Measurements from ENCODE around the gene HMGXB3.
"Not testable (repeated sequence)": the region's sequence is repeated elsewhere in the genome, so short reads cannot be mapped to it uniquely, and the experiment has no call there.

The HMGXB3 gene

DNA sequence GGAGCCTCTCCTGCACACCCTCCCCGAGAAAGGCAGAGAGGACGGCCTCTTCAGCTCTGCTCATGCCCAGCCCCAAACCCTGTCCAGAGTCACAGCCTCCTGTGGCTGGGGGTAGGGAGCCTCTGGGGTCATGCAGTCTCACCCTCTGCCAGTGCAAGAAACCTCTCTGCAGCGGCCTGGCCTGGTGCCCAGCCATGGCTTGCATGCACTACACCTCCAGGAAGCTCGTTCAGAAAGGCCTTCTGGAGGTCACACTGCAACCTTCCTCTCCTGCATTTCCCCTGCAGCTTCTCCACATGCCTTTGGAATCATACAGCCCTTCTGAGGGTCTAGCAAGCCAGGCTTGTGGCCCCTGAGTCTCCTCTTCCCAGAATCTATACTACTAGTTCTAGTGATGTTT, 67.9 kb downstream of the HMGXB3 start:
- DNase-seq (ENCODE audit: low spot score): no peak

GRCh38 chr5:150068961-150069645, 68.6 kb downstream of the HMGXB3 start:
- DNase-seq (ENCODE audit: low spot score): no peak

GRCh38 chr5:150069672-150070627, 69.4 kb downstream of the HMGXB3 start:
- no peak for DNase-seq (ENCODE audit: low spot score)

DNA sequence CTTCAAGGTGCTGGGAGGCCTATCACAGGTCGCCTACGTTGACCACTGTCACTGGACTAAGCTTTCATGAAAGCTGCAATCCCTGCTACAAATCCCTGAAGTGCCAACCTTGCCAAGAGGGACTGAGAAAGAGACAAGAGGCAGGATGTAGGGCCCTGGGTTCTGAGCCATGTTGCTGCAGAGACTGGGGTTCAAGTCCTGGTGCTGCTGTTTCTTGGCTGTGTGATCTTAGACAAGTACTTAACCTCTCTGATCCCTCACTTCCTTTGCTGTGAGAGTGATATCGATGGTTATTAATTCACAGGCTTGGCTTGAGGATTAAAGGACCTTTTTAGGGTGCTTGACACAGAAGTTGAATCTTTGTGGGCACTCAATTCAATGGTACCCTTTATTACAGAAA, 70.3 kb downstream of the HMGXB3 start:
- no peak for DNase-seq (ENCODE audit: low spot score)

GRCh38 chr5:150073086-150073625, 72.6 kb downstream of the HMGXB3 start:
- no peak for DNase-seq (ENCODE audit: low spot score)

DNA sequence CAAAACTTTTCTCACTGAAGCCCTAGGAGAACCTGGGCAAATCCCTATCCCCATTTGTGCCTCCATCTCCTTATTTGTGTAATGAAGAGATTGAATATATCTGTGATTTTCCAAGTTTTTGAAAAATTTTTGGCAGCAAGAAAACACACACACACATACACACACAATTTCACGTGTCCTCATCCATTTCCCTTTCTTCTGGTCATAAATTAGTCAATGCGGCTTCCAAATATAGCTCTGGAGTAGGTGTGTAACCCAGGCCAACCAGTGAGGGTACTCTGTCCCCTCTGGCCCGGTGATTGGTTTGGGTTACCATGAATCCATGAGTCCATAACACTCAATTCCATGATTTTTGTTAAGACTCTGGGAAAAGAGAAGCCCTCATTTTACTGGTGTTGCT, 73.1 kb downstream of the HMGXB3 start:
- DNase-seq (ENCODE audit: low spot score): no peak

GRCh38 chr5:150075233-150075632, 74.7 kb downstream of the HMGXB3 start:
- DNase-seq (ENCODE audit: low spot score): peak; percentile 4

- peak; percentile 13 for DNase-seq (ENCODE audit: low spot score)
Observed at GRCh38 chr5:150075806-150076205, 75.3 kb downstream of the HMGXB3 start.

DNA sequence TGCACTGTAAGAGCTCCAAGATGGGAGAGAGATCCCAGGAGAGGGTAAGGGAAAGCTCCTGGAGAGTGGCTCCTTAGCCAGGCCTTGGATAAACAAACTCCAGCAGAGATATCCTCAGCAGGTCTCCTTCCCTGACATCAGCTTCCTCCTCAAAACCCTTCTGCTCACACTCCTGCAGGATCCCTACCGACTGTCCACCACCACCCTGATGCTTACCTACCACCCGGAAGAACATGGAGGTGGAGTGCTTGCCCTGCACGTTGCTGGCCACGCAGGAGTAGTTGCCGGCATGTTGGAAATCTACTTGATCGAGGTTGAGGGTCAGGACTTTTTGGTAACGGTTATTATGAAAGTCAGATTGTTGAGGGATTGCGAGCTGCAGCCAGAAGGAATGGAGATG, 76.5 kb downstream of the HMGXB3 start:
- DNase-seq (ENCODE audit: low spot score): peak; percentile 7

- DNase-seq (ENCODE audit: low spot score): peak; percentile 9
Observed at GRCh38 chr5:150077996-150078801, 77.7 kb downstream of the HMGXB3 start.

DNA sequence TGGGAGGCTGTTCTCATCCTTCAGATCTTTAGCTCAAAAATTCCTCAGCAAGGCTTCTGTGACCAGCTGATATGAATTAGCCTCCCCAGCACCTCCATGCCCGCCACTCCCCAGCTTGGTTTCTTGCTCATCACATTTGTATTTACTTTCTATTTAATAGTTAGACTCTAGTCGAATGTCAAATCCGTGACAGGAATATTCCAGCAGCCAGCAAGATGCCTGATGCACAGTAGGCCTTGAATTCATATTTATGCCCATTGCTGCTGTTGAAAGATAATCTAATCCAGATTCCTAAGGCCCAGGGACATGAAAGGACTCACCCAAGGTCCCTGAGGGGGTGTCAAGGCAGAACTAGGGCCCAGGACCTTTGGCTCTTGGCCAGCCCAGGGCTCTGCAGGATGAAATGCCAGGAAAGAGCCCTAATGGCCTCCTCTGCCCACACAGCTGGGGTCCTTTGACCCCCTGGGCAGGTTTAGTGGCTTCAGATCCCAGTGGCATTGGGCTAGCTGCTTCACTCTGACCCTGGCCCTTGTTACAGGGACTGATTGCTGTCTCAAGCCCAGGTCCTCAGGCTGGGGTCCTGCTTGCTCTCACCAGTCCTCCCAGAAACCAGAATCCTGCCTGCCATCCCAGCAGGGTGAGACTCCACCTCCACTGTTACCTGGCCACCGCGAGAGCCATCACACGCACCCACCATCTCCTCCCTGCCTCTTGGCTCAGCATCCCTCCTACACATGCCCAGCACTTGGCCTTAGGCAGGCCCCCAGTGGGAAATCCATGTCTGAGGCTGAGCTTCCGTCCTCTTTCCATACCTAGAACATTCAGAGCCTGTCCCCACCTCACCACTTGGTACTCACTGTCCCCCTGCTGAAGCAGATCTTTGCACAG, 78.5 kb downstream of the HMGXB3 start:
- peak; percentile 21 for DNase-seq (ENCODE audit: low spot score)

DNA sequence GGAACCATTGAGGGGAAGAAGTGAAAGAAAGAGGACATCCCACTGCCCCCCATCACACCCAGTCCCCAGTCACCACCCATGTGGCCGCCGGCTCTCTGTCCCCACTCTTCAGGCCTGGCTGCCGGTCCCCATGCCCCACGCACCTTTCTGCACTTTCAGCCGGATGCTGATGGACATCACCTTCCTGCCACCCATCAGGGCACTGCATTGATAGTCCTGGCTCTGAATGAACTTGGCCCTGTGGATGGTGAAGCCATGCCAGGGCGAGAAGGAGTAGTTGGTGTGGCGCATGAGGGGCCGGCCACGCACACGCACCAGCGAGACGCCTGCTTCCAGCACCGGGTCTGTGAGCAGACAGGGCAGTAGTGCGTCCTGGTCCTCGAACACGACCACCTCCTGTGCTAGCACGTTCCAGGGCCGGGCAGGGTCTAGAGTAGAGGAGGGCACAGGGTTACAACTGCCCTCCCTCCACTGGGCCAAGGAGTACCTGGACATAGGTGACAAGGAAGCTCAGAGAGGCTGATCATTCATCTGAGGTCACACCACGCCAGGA, 79.4 kb downstream of the HMGXB3 start:
- DNase-seq (ENCODE audit: low spot score): peak; percentile 14

- peak; percentile 13 for DNase-seq (ENCODE audit: low spot score)
Observed at GRCh38 chr5:150080696-150081435, 80.3 kb downstream of the HMGXB3 start.

GRCh38 chr5:150081541-150082283, 81.2 kb downstream of the HMGXB3 start:
- DNase-seq (ENCODE audit: low spot score): peak; percentile 15

- DNase-seq (ENCODE audit: low spot score): peak; percentile 5
Observed at GRCh38 chr5:150082374-150082773, 81.8 kb downstream of the HMGXB3 start.

DNA sequence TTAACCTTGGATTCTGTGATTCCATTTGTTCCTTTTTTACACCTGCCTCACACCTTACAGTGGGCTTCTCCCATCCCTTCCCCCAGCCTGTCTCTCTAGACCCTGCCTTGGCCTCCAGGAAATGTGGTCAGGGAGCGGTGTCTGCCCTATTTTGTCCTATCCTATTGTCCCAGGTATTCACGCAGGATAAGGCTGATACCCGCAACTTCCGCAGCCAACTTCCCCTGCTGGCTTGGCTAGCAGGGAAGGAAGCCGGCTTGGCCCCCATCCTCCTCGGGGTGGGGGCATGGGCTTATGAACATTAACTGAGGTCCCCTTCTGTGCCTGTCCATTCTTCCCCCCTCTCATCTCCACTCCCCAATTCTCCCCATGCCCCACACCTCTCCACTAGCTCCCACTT, 82.3 kb downstream of the HMGXB3 start:
- peak; percentile 9 for DNase-seq (ENCODE audit: low spot score)

DNA sequence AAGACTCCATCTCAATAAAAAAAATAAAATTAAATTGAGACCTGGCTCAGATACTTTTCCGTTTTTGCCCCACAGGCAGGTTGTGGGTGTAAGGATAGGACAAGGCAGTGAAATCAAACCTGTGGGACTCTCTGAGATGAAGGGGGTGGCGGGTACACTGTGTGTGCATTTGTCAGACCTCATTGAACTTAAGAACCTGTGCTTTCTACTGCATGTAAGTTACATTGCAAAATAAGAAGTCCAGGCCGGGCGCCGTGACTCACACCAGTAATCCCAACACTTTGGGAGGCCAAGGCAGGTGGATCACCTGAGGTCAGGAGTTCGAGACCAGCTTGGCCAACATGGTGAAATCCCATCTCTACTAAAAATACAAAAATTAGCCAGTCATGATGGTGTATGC, 84.2 kb downstream of the HMGXB3 start:
- DNase-seq (ENCODE audit: low spot score): not testable (repeated sequence)

DNA sequence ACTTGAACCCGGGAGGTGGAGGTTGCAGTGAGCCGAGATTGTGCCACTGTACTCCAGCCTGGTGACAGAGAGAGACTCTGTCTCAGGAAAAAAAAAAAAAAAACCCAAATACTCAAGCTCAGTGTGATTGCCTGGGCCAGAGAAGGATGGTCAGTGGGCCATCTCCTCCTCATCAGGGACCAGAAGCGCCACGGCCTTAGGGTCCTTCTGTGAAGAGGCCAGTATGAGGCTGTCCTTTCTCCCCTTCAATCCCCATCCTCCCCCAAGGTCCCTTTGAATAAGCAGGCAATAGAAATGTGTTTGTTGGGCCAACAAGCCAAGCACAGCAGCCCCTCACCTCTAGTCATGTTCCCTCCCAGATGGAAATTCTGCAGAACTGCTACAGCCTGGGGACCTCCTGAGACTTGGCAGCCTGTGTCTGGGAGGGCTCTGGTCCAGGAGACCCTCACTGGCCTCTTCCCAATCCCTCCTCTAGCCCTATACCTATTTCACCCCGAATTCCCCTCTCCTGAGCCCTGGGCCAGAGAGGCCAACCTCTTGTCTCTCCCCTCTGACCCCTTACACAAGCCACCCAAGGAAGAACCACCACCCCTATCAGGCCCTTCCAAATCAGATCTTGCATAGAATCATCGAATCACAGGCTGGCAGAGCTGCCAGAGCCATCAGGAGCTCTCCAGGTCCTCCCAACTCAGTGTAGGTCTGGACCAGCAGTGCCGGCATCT, 84.8 kb downstream of the HMGXB3 start:
- DNase-seq (ENCODE audit: low spot score): peak; percentile 4
